T-helper 1 cell treated with Interleukin-12 subunit alpha and Interleukin-12 subunit beta and Interleukin-4 antibody, amounts not matched to agents 30 ng/mL and 1 ng/mL, for 36 hours (primary cell): Measurements from ENCODE around the gene ZBTB48. TPM values are rescaled to one million over a fixed set of nuclear protein-coding genes. Genes with fewer than 3 reads are reported as not detected.

ENCODE experiments used
- intact Hi-C: fragments of 100-400 bp; cut with micrococcal nuclease; formaldehyde crosslinking; loops from one replicate; pipeline ENCODE4 v1.15.1; 2024
- total RNA-seq: library from RNA; stranded (reverse); gene quantifications from 2 replicates; pipeline ENCODE4 v1.2.3, GENCODE V29; 2022

ZBTB48 gene
- total RNA-seq, 1 donor from 2014 or later, result 43.3 TPM

GRCh38 chr1:6603915-6604558, 24.2 kb downstream of the ZBTB48 start:
- intact Hi-C loops, result loop anchor here (1.0 to 10.0 kb wide), 7 partner anchors 9 to 1361 kb away; partner anchors contain the start of genes ICMT, NPHP4, PARK7 and PHF13

- intact Hi-C loops, result loop anchor here (1.0 to 5.0 kb wide), 8 partner anchors 10 to 1160 kb away; partner anchors contain the start of genes NOL9, RPL22, VAMP3 and ZBTB48
These were observed 33.0 kb downstream of the ZBTB48 start for GRCh38 chr1:6612641-6613360.

GRCh38 chr1:6613361-6614018, 33.7 kb downstream of the ZBTB48 start, which contains the start of gene PHF13:
Gene PHF13, plus strand, starts transcription at chr1:6613731. Its CDS starts 336 bp downstream, at chr1:6614067.
- intact Hi-C loops, result loop anchor here (1.0 to 5.0 kb wide), 8 partner anchors 10 to 1159 kb away; partner anchors contain the start of genes NOL9, RPL22, VAMP3 and ZBTB48

- intact Hi-C loops, result loop anchor here (5.0 kb wide), 1 partner anchor 1158 kb away; the partner anchor contains the start of gene VAMP3
These were observed 34.5 kb downstream of the ZBTB48 start for GRCh38 chr1:6614019-6614928.

GRCh38 chr1:6614929-6615785, 35.4 kb downstream of the ZBTB48 start:
- intact Hi-C loops, result loop anchor here (5.0 kb wide), 1 partner anchor 1157 kb away; the partner anchor contains the start of gene VAMP3

- intact Hi-C loops, result no loop called here
These were observed 39.3 kb downstream of the ZBTB48 start for GRCh38 chr1:6619045-6619444.

GRCh38 chr1:6621429-6622391, 41.9 kb downstream of the ZBTB48 start:
- intact Hi-C loops, result no loop called here

- intact Hi-C loops, result no loop called here
These were observed 42.8 kb downstream of the ZBTB48 start for GRCh38 chr1:6622396-6623152.

- intact Hi-C loops, result no loop called here
These were observed 43.6 kb downstream of the ZBTB48 start for GRCh38 chr1:6623269-6623965.

GRCh38 chr1:6624710-6625583, 45.2 kb downstream of the ZBTB48 start, which contains the start of gene THAP3:
Gene THAP3, plus strand, starts transcription at chr1:6624868. Its CDS starts 351 bp downstream, at chr1:6625219.
- intact Hi-C loops, result loop anchor here (1.0 to 5.0 kb wide), 5 partner anchors 12 to 77 kb away; partner anchors contain the start of genes DNAJC11, NOL9, PHF13 and ZBTB48

- intact Hi-C loops, result loop anchor here (1.0 to 5.0 kb wide), 5 partner anchors 12 to 77 kb away; partner anchors contain the start of genes DNAJC11, NOL9, PHF13 and ZBTB48
These were observed 45.9 kb downstream of the ZBTB48 start for GRCh38 chr1:6625584-6626149.

- intact Hi-C loops, result loop anchor here (5.0 kb wide), 1 partner anchor 75 kb away; the partner anchor contains the start of gene DNAJC11
These were observed 47.2 kb downstream of the ZBTB48 start for GRCh38 chr1:6627031-6627430.

- intact Hi-C loops, result loop anchor here (5.0 kb wide), 1 partner anchor 74 kb away; the partner anchor contains the start of gene DNAJC11
These were observed 48.2 kb downstream of the ZBTB48 start for GRCh38 chr1:6627841-6628545.

GRCh38 chr1:6628971-6629479, 49.2 kb downstream of the ZBTB48 start:
- intact Hi-C loops, result loop anchor here (5.0 kb wide), 1 partner anchor 73 kb away; the partner anchor contains the start of gene DNAJC11
